ENCODE measurements around the gene HOXA9.

HOXA9 gene

GRCh38 chr7:27124902-27125689, 40.2 kb downstream of the HOXA9 start:
- no peak for DNase-seq

GRCh38 chr7:27124096-27124901, 41.0 kb downstream of the HOXA9 start:
- no peak for DNase-seq

GRCh38 chr7:27123477-27124053, 41.8 kb downstream of the HOXA9 start:
- no peak for DNase-seq

- DNase-seq: no peak
These were observed 42.3 kb downstream of the HOXA9 start for GRCh38 chr7:27123007-27123476.

- no peak for DNase-seq
These were observed 43.0 kb downstream of the HOXA9 start for GRCh38 chr7:27122077-27122910.

GRCh38 chr7:27121684-27122076, 43.7 kb downstream of the HOXA9 start:
- DNase-seq: no peak

- no peak for DNase-seq
These were observed 45.9 kb downstream of the HOXA9 start for GRCh38 chr7:27119412-27119911.

GRCh38 chr7:27118580-27118979, 46.8 kb downstream of the HOXA9 start:
- no peak for DNase-seq

- no peak for DNase-seq
These were observed 47.3 kb downstream of the HOXA9 start for GRCh38 chr7:27117887-27118491.

- no peak for DNase-seq
These were observed 48.1 kb downstream of the HOXA9 start for GRCh38 chr7:27116962-27117886.

- DNase-seq: no peak
These were observed 49.0 kb downstream of the HOXA9 start for GRCh38 chr7:27116031-27116961.

- DNase-seq: no peak
These were observed 49.9 kb downstream of the HOXA9 start for GRCh38 chr7:27115221-27116026.

- no peak for DNase-seq
These were observed 50.5 kb downstream of the HOXA9 start for GRCh38 chr7:27114881-27115220.

GRCh38 chr7:27113991-27114769, 51.2 kb downstream of the HOXA9 start:
- no peak for DNase-seq

- no peak for DNase-seq
These were observed 52.1 kb downstream of the HOXA9 start for GRCh38 chr7:27112955-27113949.

Measured in CD4-positive, alpha-beta T cell treated with Interleukin-4 for 1 hour (primary cell).